Activated naive CD8-positive, alpha-beta T cell treated with anti-CD3 and anti-CD28 coated beads, Interleukin-2, amount 50 U/mL, for 24 hours (primary cell): ENCODE results near the gene UBL7.

Source experiments
- ATAC-seq: fragments of 150-1000 bp; cut with Tn5 transposase; one replicate; pipeline ENCODE4 v1.10.0; 2021
- DNase-seq: peaks from one replicate; pipeline ENCODE4 v3.0.0; 2021
- H3K27ac Mint-ChIP-seq: one replicate; pipeline ENCODE4 v1.8.0; 2021; ENCODE audit warnings: mild to moderate bottlenecking, mixed read lengths
- H3K27me3 Mint-ChIP-seq: one replicate; pipeline ENCODE4 v1.8.0; 2021; ENCODE audit warnings: mixed read lengths
- H3K36me3 Mint-ChIP-seq: one replicate; pipeline ENCODE4 v1.8.0; 2021; ENCODE audit warnings: low read depth, mixed read lengths
- H3K4me1 Mint-ChIP-seq: one replicate; pipeline ENCODE4 v1.8.0; 2021; ENCODE audit warnings: mixed read lengths
- H3K4me3 Mint-ChIP-seq: one replicate; pipeline ENCODE4 v1.8.0; 2021; ENCODE audit warnings: mild to moderate bottlenecking, moderate library complexity, mixed read lengths
- H3K9me3 Mint-ChIP-seq: one replicate; pipeline ENCODE4 v1.8.0; 2021; ENCODE audit warnings: mixed read lengths

Gene UBL7

DNA sequence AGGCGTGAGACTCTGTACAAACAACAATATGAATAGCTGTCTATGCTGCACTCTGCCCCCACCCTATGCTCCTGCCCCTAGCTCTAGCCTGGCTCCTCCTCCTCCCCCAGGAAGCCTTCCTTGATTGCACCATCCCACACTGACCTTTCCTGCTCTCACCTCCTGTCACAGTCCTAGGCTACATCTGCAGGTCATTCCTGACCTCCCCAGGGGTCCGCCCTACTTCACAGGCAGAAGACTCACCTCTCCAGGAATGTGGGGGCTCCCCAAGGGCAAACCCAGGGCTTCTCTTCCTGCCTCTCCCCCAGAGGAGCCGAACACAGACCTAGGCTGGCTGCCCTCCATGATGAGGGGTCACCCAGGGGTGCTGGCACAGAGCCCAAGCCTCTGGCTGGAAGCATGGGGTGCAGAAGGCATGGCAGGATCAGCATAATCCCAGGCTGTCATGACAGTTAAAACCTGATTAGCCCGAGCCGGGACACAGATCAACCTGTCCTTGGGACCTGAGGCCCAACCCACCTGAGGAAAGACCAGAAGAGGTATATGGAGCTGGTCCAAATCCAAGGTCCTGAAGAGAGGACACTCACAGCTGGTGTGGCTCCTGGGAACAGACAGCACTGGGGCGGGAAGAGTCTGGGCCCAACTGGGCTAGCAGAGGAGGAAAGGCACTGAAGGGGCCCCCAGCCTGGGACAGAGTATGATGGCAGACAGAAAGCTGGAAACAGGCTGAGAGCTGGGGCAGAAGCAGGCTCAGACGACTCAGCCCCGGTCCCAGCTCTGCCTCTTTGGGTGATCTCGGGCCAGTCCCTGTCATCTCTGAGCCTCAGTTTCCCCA, 33.1 kb downstream of the UBL7 start:
- DNase-seq (no peak), ATAC-seq (no peak)
- Mint-ChIP-seq H3K9me3 (no peaks in the 10 kb centered on the region), H3K4me3 (peak overlapping the region; percentile 94), H3K27ac (peak overlapping the region; percentile 93), H3K36me3 (peaks cover 85% of the 10 kb centered on the region), H3K27me3 (no peaks in the 10 kb centered on the region), H3K4me1 (peaks cover 92% of the 10 kb centered on the region)

DNA sequence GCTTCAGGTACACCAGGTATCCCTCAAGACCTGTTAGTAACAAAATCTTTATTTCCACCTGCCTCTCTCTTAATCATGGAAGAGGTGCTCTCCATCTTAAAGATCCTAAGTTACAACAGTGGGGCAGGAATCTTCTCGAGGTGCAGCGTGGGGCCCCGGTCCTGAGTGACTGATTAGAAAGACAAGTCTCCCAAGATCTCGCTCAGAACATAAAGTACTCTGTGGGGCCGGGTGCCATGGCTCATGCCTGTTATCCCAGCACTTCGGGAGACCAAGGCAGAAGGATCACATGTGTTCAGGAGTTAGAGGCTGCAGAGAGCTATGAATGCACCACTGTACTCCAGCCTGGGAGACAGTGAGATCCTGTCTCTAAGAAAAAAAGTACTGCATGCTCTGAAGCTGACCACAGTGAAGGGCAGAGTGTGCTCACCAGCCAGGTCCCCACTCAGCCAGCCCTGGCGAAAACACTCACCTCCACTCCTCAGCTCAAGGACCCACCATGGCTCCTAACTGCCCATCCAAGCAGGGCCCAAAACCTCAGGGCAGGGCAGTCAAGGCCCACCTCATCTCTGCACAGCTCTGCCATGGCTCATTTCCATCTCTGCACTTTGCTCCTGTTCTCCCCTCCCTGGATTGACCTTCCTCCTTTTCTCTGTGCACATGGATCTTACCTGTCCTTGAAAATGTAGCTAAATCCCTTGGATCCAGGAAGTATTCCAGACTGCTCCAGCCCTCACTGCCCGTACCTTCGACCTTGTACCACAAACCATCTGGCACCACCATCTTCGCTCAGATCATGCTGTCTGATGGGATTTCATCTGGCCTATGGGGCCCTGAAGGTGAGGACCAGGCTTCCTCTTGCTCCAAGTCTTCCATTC, 34.3 kb downstream of the UBL7 start:
- H3K36me3 Mint-ChIP-seq, result peaks cover 77% of the 10 kb centered on the region
- H3K27ac Mint-ChIP-seq, result peak overlapping the region; percentile 93
- H3K4me3 Mint-ChIP-seq, result peak overlapping the region; percentile 94
- ATAC-seq, result no peak
- H3K27me3 Mint-ChIP-seq, result no peaks in the 10 kb centered on the region
- DNase-seq, result no peak
- no peaks in the 10 kb centered on the region for H3K9me3 Mint-ChIP-seq
- peaks cover 98% of the 10 kb centered on the region for H3K4me1 Mint-ChIP-seq

DNA sequence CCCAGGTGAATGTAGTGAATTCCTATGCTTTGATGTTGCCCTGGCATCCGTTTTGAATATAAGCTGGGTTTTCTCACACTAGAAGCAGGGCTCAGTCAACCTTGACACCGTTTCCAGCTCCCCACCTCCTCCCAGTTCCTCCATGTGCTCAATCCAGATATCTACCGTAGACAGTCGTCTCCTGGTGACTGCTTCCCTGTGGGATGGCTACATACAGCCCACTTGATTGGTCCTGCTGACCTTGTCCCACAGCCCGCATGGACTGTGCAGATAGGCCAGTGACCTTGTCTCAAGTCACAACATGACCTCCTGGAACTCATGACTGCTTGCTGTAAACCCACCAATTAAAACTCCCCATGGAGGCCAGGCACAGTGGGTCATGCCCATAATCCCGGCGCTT, 35.3 kb downstream of the UBL7 start:
- Mint-ChIP-seq H3K36me3 (peaks cover 67% of the 10 kb centered on the region), H3K9me3 (no peaks in the 10 kb centered on the region), H3K4me3 (peak overlapping the region; percentile 15), H3K27ac (peak overlapping the region; percentile 93), H3K27me3 (no peaks in the 10 kb centered on the region), H3K4me1 (peaks cover 98% of the 10 kb centered on the region)
- ATAC-seq (no peak), DNase-seq (no peak)

DNA sequence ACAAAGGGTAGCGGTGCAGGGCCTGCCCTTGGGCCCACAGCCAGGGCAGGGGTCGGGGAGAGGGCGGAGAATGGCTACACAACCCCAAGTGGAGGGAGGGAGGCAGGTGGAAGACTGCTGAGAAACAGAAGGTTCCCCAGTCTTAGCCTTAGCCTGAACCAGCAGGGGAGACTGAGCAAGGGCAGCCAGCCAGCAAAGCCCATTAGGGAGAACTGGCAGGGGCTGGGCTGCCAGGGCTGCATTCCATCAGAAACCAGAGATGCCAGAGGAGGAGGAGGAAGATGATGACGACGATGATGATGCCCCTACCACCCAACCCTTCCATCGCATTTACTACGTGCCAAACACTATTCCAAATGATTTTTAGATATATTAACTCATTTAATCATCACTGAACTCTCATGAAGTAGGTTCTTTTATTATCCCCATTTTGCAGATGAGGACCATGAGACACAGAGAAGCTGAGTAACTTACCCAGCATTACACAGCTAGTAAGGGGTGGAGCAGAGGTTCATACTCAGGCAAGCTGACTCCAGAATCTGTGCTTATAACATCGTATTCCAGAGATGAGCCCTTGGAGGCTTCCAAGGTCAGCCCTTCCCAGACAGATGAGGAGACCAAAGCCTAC, 35.9 kb downstream of the UBL7 start:
- Mint-ChIP-seq H3K9me3 (no peaks in the 10 kb centered on the region), H3K4me3 (no peak overlapping the region), H3K27ac (peak overlapping the region; percentile 82), H3K4me1 (peaks cover 98% of the 10 kb centered on the region), H3K27me3 (no peaks in the 10 kb centered on the region), H3K36me3 (peaks cover 62% of the 10 kb centered on the region)
- DNase-seq (no peak), ATAC-seq (no peak)

GRCh38 chr15:74423431-74424257, 37.3 kb downstream of the UBL7 start:
- H3K27ac Mint-ChIP-seq, result peak overlapping the region; percentile 82
- H3K4me3 Mint-ChIP-seq, result peak overlapping the region; percentile 42
- peaks cover 58% of the 10 kb centered on the region for H3K36me3 Mint-ChIP-seq
- ATAC-seq, result no peak
- no peak for DNase-seq
- no peaks in the 10 kb centered on the region for H3K27me3 Mint-ChIP-seq
- peaks cover 94% of the 10 kb centered on the region for H3K4me1 Mint-ChIP-seq
- no peaks in the 10 kb centered on the region for H3K9me3 Mint-ChIP-seq

- DNase-seq (no peak), ATAC-seq (no peak)
- Mint-ChIP-seq H3K4me3 (peak overlapping the region; percentile 51), H3K36me3 (peaks cover 55% of the 10 kb centered on the region), H3K9me3 (no peaks in the 10 kb centered on the region), H3K27ac (peak overlapping the region; percentile 82), H3K4me1 (peaks cover 93% of the 10 kb centered on the region), H3K27me3 (no peaks in the 10 kb centered on the region)
These were observed 38.1 kb downstream of the UBL7 start for GRCh38 chr15:74422652-74423430.

- ATAC-seq (no peak), DNase-seq (no peak)
- Mint-ChIP-seq H3K4me3 (no peak overlapping the region), H3K27ac (peak overlapping the region; percentile 82), H3K9me3 (no peaks in the 10 kb centered on the region), H3K27me3 (no peaks in the 10 kb centered on the region), H3K4me1 (peaks cover 89% of the 10 kb centered on the region), H3K36me3 (peaks cover 54% of the 10 kb centered on the region)
These were observed 38.7 kb downstream of the UBL7 start for GRCh38 chr15:74422265-74422651.

GRCh38 chr15:74421302-74422245, 39.4 kb downstream of the UBL7 start:
- no peaks in the 10 kb centered on the region for H3K9me3 Mint-ChIP-seq
- no peak for DNase-seq
- peak overlapping the region; percentile 42 for H3K27ac Mint-ChIP-seq
- peaks cover 83% of the 10 kb centered on the region for H3K4me1 Mint-ChIP-seq
- no peaks in the 10 kb centered on the region for H3K27me3 Mint-ChIP-seq
- no peak for ATAC-seq
- H3K4me3 Mint-ChIP-seq, result peak overlapping the region; percentile 30
- peaks cover 54% of the 10 kb centered on the region for H3K36me3 Mint-ChIP-seq

DNA sequence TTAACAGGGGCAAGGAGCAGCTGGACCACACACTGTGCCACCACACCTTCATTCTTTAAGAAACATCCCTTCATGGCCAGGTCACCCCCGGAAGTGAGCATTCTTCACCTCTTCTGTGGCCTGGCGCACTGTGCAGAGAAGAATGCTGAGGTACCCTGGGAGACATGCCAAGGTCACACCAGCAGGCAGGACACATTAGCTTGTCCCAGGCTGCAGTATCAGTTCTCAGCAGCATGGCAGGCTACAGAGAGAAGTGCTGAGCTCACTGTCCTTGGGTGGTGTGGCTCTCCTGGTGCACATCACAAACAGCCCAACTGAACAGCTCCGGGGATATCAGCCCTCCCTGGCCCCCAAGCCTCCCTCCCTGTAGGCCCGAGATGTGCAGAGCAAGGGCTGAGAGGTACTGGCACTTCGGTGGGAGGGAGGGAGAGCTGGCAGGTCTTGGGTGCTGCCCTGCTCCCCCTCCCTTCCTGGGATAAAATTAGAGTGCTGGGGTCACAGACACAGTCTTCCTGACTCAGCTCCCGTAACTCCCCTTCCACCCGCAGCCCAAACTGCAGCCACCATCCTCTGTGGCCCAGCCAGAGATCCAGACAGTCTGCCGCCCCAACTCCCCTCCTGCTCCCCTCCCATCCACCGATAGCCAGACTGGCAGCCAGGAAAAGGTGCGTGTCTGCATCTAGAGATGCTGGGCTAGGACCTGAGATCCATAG, 40.6 kb downstream of the UBL7 start:
- peaks cover 54% of the 10 kb centered on the region for H3K36me3 Mint-ChIP-seq
- H3K27ac Mint-ChIP-seq, result peak overlapping the region; percentile 64
- peaks cover 78% of the 10 kb centered on the region for H3K4me1 Mint-ChIP-seq
- ATAC-seq, result no peak
- no peak for DNase-seq
- H3K9me3 Mint-ChIP-seq, result no peaks in the 10 kb centered on the region
- no peaks in the 10 kb centered on the region for H3K27me3 Mint-ChIP-seq
- H3K4me3 Mint-ChIP-seq, result peak overlapping the region; percentile 32

- Mint-ChIP-seq H3K27ac (peak overlapping the region; percentile 65), H3K36me3 (peaks cover 60% of the 10 kb centered on the region), H3K4me3 (no peak overlapping the region), H3K27me3 (no peaks in the 10 kb centered on the region), H3K4me1 (peaks cover 76% of the 10 kb centered on the region), H3K9me3 (no peaks in the 10 kb centered on the region)
- ATAC-seq (no peak), DNase-seq (no peak)
These were observed 41.5 kb downstream of the UBL7 start for GRCh38 chr15:74419432-74419831.

- peaks cover 61% of the 10 kb centered on the region for H3K36me3 Mint-ChIP-seq
- peaks cover 73% of the 10 kb centered on the region for H3K4me1 Mint-ChIP-seq
- H3K27me3 Mint-ChIP-seq, result no peaks in the 10 kb centered on the region
- peak overlapping the region; percentile 83 for H3K27ac Mint-ChIP-seq
- DNase-seq (no peak), ATAC-seq (no peak)
- no peak overlapping the region for H3K4me3 Mint-ChIP-seq
- no peaks in the 10 kb centered on the region for H3K9me3 Mint-ChIP-seq
These were observed 42.2 kb downstream of the UBL7 start for GRCh38 chr15:74418575-74419338.
